HepG2 (cell line): Measurements from ENCODE around the gene ZNF213. TPM values are rescaled to one million over a fixed set of nuclear protein-coding genes. Genes with fewer than 3 reads are reported as not detected.

Experiments used
- ATAC-seq: fragments of 200-7000 bp; cut with Tn5 transposase; 3 replicates; pipeline ENCODE4 v1.9.1; 2020; ENCODE audit warnings: mild to moderate bottlenecking, moderate library complexity
- BruUV-seq: library from RNA; stranded (reverse); fragments of 400-500 nt; replicated peaks from 2 replicates; lab custom pipeline; 2021; lab: Mats Ljungman, UMichigan
- CTCF ChIA-PET: fragments of 300-600 bp; formaldehyde crosslinking; extraction: SDS; loops from one replicate; lab custom pipeline; 2021; ENCODE audit warnings: low total read pairs, inconsistent platforms, low intra/inter-chr PET ratio; lab: Yijun Ruan, JAX
- POLR2A ChIA-PET: fragments of 350-600 bp; sonication (Branson Sonifier 250); formaldehyde crosslinking; loops from one replicate; lab custom pipeline; 2020; ENCODE audit warnings: antibody characterized with exemption, inconsistent platforms; lab: Yijun Ruan, JAX
- DNase-seq: peaks from one replicate; pipeline ENCODE4 v3.0.0-alpha.2; 2015; ENCODE audit warnings: low spot score
- FAIRE-seq: peaks from 3 replicates; lab custom pipeline; 2011; peaks lifted over from hg19 to GRCh38; lab: Jason Lieb, UNC
- H2AFZ ChIP-seq: one replicate; pipeline ENCODE4 v1.6.1; 2011; ENCODE audit warnings: low read length, inconsistent platforms
- H3K27ac ChIP-seq: fragments of 300-600 bp; 3 replicates; pipeline ENCODE4 v1.8.0; 2011; ENCODE audit warnings: mixed run types, mild to moderate bottlenecking, mixed read lengths, low read length, inconsistent platforms; ENCODE audit not compliant: insufficient read depth; ENCODE audit errors: extremely low read length
- H3K27me3 ChIP-seq, 2 experiments: fragments of 200-600 bp in 1 of 2; 2 replicates in 1 of 2; 3 replicates in 1 of 2; pipeline versions ENCODE4 v1.6.0 to v1.8.0; 2011; ENCODE audit warnings: low read length in 2 of 2, mild to moderate bottlenecking in 2 of 2, moderate library complexity in 2 of 2, inconsistent platforms in 1 of 2; ENCODE audit not compliant: insufficient read depth in 2 of 2, control insufficient read depth in 1 of 2
- H3K36me3 ChIP-seq, 2 experiments: fragments of 200-600 bp in 1 of 2; replicated peaks in 1 of 2; 2 replicates in 1 of 2; 3 replicates in 1 of 2; pipeline versions ENCODE4 v1.5.1 to v1.8.0; 2011; ENCODE audit warnings: low read length in 2 of 2, inconsistent platforms in 1 of 2; ENCODE audit not compliant: insufficient read depth in 2 of 2, control insufficient read depth in 1 of 2
- H3K4me1 ChIP-seq: 2 replicates; pipeline ENCODE4 v1.5.1; 2012; ENCODE audit warnings: low read length, inconsistent platforms; ENCODE audit not compliant: insufficient read depth
- H3K4me2 ChIP-seq: 2 replicates; pipeline ENCODE4 v1.6.0; 2011; ENCODE audit warnings: low read depth, low read length, inconsistent platforms
- H3K4me3 ChIP-seq, 3 experiments: fragments of 200-600 bp in 1 of 3; sonication (generic), shearing (Covaris generic) in 1 of 3; replicated peaks in 1 of 3; 2 replicates each; pipeline ENCODE4 v1.5.1; 2011 to 2016; ENCODE audit warnings: low read length in 3 of 3, inconsistent platforms in 2 of 3, low read depth in 2 of 3, mild to moderate bottlenecking in 2 of 3, control low read depth in 1 of 3, mixed read lengths in 1 of 3; ENCODE audit not compliant: insufficient read depth in 1 of 3
- H3K79me2 ChIP-seq: one replicate; pipeline ENCODE4 v1.6.1; 2011; ENCODE audit warnings: low read length, inconsistent platforms; ENCODE audit not compliant: insufficient read depth
- H3K9ac ChIP-seq: 2 replicates; pipeline ENCODE4 v1.6.0; 2011; ENCODE audit warnings: mild to moderate bottlenecking, low read depth, low read length, inconsistent platforms; ENCODE audit not compliant: insufficient read depth
- H3K9me3 ChIP-seq: 2 replicates; pipeline ENCODE4 v1.5.1; 2012; ENCODE audit warnings: mild to moderate bottlenecking, low read length
- H4K20me1 ChIP-seq: 2 replicates; pipeline ENCODE4 v1.6.0; 2011; ENCODE audit warnings: inconsistent platforms, mild to moderate bottlenecking, low read length, moderate library complexity; ENCODE audit not compliant: insufficient read depth
- BRF2 ChIP-seq: sonication (generic); formaldehyde crosslinking; IDR thresholded peaks from 2 replicates; pipeline ENCODE4 v1.8.1; 2022; ENCODE audit warnings: mild to moderate bottlenecking, missing genetic modification reagents
- FOXP1 ChIP-seq, 2 experiments: fragments of 450-650 bp in 1 of 2; IDR thresholded peaks; 2 replicates each; pipeline ENCODE4 v1.6.1; 2017 to 2018; ENCODE audit warnings: antibody characterized with exemption in 1 of 2
- GABPB1 ChIP-seq: IDR thresholded peaks from 2 replicates; pipeline ENCODE4 v1.6.1; 2016; ENCODE audit warnings: mild to moderate bottlenecking, missing genetic modification reagents, moderate library complexity, missing compliant biosample characterization
- GMEB1 ChIP-seq: sonication (generic); formaldehyde crosslinking; IDR thresholded peaks from 2 replicates; pipeline ENCODE4 v1.5.1; 2020; ENCODE audit warnings: missing genetic modification reagents, mild to moderate bottlenecking, borderline replicate concordance
- HDAC2 ChIP-seq: sonication (generic); formaldehyde crosslinking; IDR thresholded peaks from 2 replicates; pipeline ENCODE4 v1.4.0; 2020; ENCODE audit warnings: missing genetic modification reagents
- KLF12 ChIP-seq: sonication (generic); formaldehyde crosslinking; IDR thresholded peaks from 2 replicates; pipeline ENCODE4 v1.4.0; 2020; ENCODE audit warnings: missing genetic modification reagents, borderline replicate concordance
- MIER2 ChIP-seq: IDR thresholded peaks from 2 replicates; pipeline ENCODE4 v1.6.1; 2016; ENCODE audit warnings: missing biosample characterization, missing genetic modification reagents
- NONO ChIP-seq, 2 experiments: fragments of 450-650 bp in 1 of 2; sonication (generic) in 1 of 2; formaldehyde crosslinking in 1 of 2; IDR thresholded peaks in 1 of 2; conservative IDR thresholded peaks in 1 of 2; 2 replicates each; pipeline versions ENCODE4 v1.6.1 to v1.8.0; 2017 to 2022; ENCODE audit warnings: mild to moderate bottlenecking in 1 of 2, missing genetic modification reagents in 1 of 2, moderate library complexity in 1 of 2
- NR2F1 ChIP-seq, 2 experiments: fragments of 450-650 bp in 1 of 2; formaldehyde crosslinking in 1 of 2; IDR thresholded peaks; 2 replicates each; pipeline versions ENCODE4 v1.5.0 to v1.6.1; 2016 to 2020; ENCODE audit warnings: mild to moderate bottlenecking in 1 of 2, missing compliant biosample characterization in 1 of 2, missing genetic modification reagents in 1 of 2, moderate library complexity in 1 of 2
- PRDM15 ChIP-seq: sonication (generic); formaldehyde crosslinking; IDR thresholded peaks from 2 replicates; pipeline ENCODE4 v1.4.0; 2020; ENCODE audit warnings: missing genetic modification reagents
- RORA ChIP-seq: sonication (generic); formaldehyde crosslinking; IDR thresholded peaks from 2 replicates; pipeline ENCODE4 v1.5.0; 2020; ENCODE audit warnings: mild to moderate bottlenecking, missing genetic modification reagents, moderate library complexity
- SMC3 ChIP-seq: IDR thresholded peaks from 2 replicates; pipeline ENCODE4 v1.6.1; 2011; ENCODE audit warnings: low read length, improper control_type of control experiment
- SNRNP70 ChIP-seq: fragments of 200-400 bp; formaldehyde crosslinking; IDR thresholded peaks from 2 replicates; pipeline ENCODE4 v1.6.1; 2017; ENCODE audit warnings: mild to moderate bottlenecking, low read depth, low read length, moderate library complexity
- ZNF768 ChIP-seq: sonication (generic); formaldehyde crosslinking; IDR thresholded peaks from 2 replicates; pipeline ENCODE4 v1.4.0; 2020; ENCODE audit warnings: missing genetic modification reagents
- WGBS: methylation state at CpG from one replicate; pipeline ENCODE4 v1.1.6; 2017; ENCODE audit warnings: low lambda C conversion rate; 5-methylcytosine and 5-hydroxymethylcytosine counted together
- in situ Hi-C: cut with HindIII; loops from 2 replicates; pipeline ENCODE4 v1.10.0; 2017; ENCODE audit warnings: low pct_unique_long_range_greater_than_20kb; ENCODE audit not compliant: extremely low pct_ligation_motif_present
- intact Hi-C: fragments of 100-400 bp; cut with micrococcal nuclease; formaldehyde crosslinking; loops from one replicate; pipeline ENCODE4 v1.10.0; 2022; ENCODE audit not compliant: unreplicated experiment
- polyA plus RNA-seq, 8 experiments: library from polyadenylated mRNA; depleted of rRNA in 3 of 8; stranded (reverse) in 7 of 8; unstranded in 1 of 8; fragments of >200 nt; fragmentation: Illumina TruSeq in 4 of 8; extraction: Trizol in 4 of 8; gene quantifications; 2 replicates each; pipeline versions ENCODE4 v1.2.1 to v1.2.3, GENCODE V29; 2011 to 2016; ENCODE audit warnings: low read depth in 4 of 8, missing spikeins in 1 of 8, mixed read lengths in 1 of 8; ENCODE audit not compliant: insufficient read depth in 1 of 8
- total RNA-seq, 5 experiments: library from RNA; depleted of rRNA; stranded (reverse); fragments of >200 nt; fragmentation: Illumina TruSeq; extraction: Trizol; gene quantifications; 2 replicates each; pipeline ENCODE4 v1.2.3, GENCODE V29; 2016; ENCODE audit warnings: low read depth in 1 of 5

Gene ZNF213
- total and polyA plus RNA-seq, 2 of the 13 experiments (the other 11 are each of a cell fraction or from before 2014, with no cell fraction given), result 0.59 to 0.97 TPM

- H3K27me3 ChIP-seq, result no peaks in the 10 kb centered on the region; a peak in 1 of 5 replicates
- no TSS peak for BruUV-seq
- 0 out of 5 replicates have a peak, but pooled peaks cover 0 to 2% of the 10 kb centered on the region in 2 experiments for H3K36me3 ChIP-seq
- in situ Hi-C loops (no loop called here), intact Hi-C loops (loop anchor here (2.0 to 5.0 kb wide), 3 partner anchors 32 to 71 kb away; partner anchors contain the start of gene ZSCAN10)
- CTCF ChIA-PET, result interaction anchor here (1.0 to 1.8 kb wide), 4 partner anchors 28 to 37 kb away, joined by 3 to 6 read pairs (median 4); no protein-coding TSS in a partner anchor
- POLR2A ChIA-PET, result interaction anchor here (0.8 to 2.8 kb wide), 13 partner anchors 16 to 105 kb away, joined by 3 to 17 read pairs (median 4); partner anchors contain the start of gene IL32
- no peak overlapping the region for H2AFZ ChIP-seq
- H3K79me2 ChIP-seq, result peaks cover 13% of the 10 kb centered on the region
- WGBS, result 37% methylated on average over 24 of the region's 28 CpGs
- peak; percentile 82 for DNase-seq
- peak; percentile 44 for ATAC-seq
- H3K4me2 ChIP-seq, result peak overlapping the region; percentile 73
- H3K27ac ChIP-seq, result no peak overlapping the region
- peaks cover 46% of the 10 kb centered on the region for H3K4me1 ChIP-seq
- no peaks in the 10 kb centered on the region for H3K9me3 ChIP-seq
- peak overlapping the region; percentile 40; the same call in 1 of the 2 replicates for H3K9ac ChIP-seq
- peak overlapping the region; percentile 25 to 67 (median 47); a peak in 5 of 6 replicates for H3K4me3 ChIP-seq
- H4K20me1 ChIP-seq, result peaks cover 7% of the 10 kb centered on the region
- peak; percentile 4 for FAIRE-seq
- TF ChIP-seq HDAC2 (CRISPR knock-in tag) (no peak; the same call in 1 of the 2 replicates), RORA (CRISPR knock-in tag) (no peak), GMEB1 (CRISPR knock-in tag) (no peak), FOXP1 (IDR thresholded peaks at IDR 0.05) (no peak), FOXP1 (CRISPR knock-in tag; IDR thresholded peaks at IDR 0.05) (no peak), MIER2 (CRISPR knock-in tag) (no peak), BRF2 (CRISPR knock-in tag) (no peak), GABPB1 (CRISPR knock-in tag) (peak; percentile 37; the same call in 1 of the 2 replicates), NR2F1 (CRISPR knock-in tag; IDR thresholded peaks at IDR 0.05) (no peak), NONO (IDR thresholded peaks at IDR 0.05) (no peak), NONO (CRISPR knock-in tag; conservative IDR thresholded peaks at IDR 0.05) (0 out of 2 replicates have a peak, but pooled peaks have one; percentile 42), SNRNP70 (no peak), PRDM15 (CRISPR knock-in tag) (no peak), KLF12 (no peak), ZNF768 (CRISPR knock-in tag) (peak; percentile 31; the same call in 1 of the 2 replicates), SMC3 (peak; percentile 44; the same call in 1 of the 2 replicates)
Measured at GRCh38 chr16:3129137-3130131, 5.4 kb upstream of the ZNF213 start.
